ENCODE measurements around the gene TRAPPC2. TPM values are rescaled to one million over a fixed set of nuclear protein-coding genes. Genes with fewer than 3 reads are reported as not detected.

The TRAPPC2 gene
- total and polyA plus RNA-seq, 9 of the 15 experiments (the other 6 are each of a cell fraction or from before 2014, with no cell fraction given) = 10.3 to 30.6 (median 18.6) TPM

DNA sequence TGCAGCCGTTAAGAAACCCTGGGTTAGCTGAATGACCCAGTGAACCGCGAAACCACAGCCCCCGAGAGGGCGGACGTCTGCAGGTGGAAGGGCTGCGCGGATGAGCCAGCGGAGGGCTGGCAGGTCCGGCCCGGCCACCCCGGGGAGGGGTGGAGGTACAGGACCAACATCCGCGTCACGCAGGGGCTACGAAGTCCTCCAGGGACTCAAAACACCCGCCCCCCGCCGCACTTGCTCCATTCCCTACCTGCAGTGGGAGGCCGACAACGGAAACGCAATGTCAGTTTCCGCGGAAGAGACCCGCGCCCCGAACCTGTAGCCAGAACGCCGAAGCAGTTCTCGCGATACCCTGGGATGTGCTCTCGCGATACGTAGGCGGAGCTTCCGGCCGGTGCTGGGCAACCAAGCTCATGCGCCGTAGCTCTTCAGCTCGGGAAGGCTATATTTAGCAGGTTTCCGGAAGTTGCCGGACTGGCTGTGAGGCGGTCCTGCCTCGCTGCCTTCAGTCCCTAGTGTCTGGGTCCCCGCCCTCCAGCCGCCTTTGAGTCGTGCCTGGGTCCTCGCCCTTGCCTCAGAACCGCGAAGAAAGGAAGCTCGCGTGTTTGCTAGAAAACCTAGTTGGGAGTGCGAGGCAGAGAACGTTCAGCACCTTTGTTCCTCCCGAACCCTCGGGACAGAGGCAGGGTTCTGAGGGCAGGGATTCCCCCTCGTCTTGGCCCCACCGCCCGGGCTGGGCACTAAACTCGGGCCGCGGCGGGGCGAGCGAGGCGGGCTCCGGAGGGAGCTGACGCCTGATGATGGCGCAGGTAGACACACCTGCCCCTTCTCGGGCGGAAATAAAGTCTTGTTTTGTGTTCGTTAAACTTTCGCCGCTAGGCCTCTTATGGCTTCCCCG lies at the start of gene TRAPPC2, which contains the start of gene OFD1 (continued):
- TF ChIP-seq, protein P1, sequence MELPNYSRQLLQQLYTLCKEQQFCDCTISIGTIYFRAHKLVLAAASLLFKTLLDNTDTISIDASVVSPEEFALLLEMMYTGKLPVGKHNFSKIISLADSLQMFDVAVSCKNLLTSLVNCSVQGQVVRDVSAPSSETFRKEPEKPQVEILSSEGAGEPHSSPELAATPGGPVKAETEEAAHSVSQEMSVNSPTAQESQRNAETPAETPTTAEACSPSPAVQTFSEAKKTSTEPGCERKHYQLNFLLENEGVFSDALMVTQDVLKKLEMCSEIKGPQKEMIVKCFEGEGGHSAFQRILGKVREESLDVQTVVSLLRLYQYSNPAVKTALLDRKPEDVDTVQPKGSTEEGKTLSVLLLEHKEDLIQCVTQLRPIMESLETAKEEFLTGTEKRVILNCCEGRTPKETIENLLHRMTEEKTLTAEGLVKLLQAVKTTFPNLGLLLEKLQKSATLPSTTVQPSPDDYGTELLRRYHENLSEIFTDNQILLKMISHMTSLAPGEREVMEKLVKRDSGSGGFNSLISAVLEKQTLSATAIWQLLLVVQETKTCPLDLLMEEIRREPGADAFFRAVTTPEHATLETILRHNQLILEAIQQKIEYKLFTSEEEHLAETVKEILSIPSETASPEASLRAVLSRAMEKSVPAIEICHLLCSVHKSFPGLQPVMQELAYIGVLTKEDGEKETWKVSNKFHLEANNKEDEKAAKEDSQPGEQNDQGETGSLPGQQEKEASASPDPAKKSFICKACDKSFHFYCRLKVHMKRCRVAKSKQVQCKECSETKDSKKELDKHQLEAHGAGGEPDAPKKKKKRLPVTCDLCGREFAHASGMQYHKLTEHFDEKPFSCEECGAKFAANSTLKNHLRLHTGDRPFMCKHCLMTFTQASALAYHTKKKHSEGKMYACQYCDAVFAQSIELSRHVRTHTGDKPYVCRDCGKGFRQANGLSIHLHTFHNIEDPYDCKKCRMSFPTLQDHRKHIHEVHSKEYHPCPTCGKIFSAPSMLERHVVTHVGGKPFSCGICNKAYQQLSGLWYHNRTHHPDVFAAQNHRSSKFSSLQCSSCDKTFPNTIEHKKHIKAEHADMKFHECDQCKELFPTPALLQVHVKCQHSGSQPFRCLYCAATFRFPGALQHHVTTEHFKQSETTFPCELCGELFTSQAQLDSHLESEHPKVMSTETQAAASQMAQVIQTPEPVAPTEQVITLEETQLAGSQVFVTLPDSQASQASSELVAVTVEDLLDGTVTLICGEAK (IDR thresholded peaks at IDR 0.05) = peak; percentile 84
- TF ChIP-seq, protein P1 (CRISPR knock-in tag; IDR thresholded peaks at IDR 0.05) = no peak
- TF ChIP-seq CHD2 (IDR thresholded peaks at IDR 0.05; ENCODE audit: low read depth, low read length) (peak; percentile 99), KAT7 (CRISPR knock-in tag; IDR thresholded peaks at IDR 0.05; ENCODE audit: borderline replicate concordance) (0 out of 2 replicates have a peak, but pooled peaks have one; percentile 15), MEF2A (IDR thresholded peaks at IDR 0.05; ENCODE audit: control insufficient read depth, low read depth, low read length) (peak; percentile 96), SAFB (IDR thresholded peaks at IDR 0.05; ENCODE audit: borderline replicate concordance, low read depth, low read length) (peak; percentile 34; the same call in 1 of the 2 replicates), SRF (CRISPR knock-in tag; IDR thresholded peaks at IDR 0.05) (peak; percentile 83 to 99; a peak in 3 of 4 replicates), HCFC1 (IDR thresholded peaks at IDR 0.05; ENCODE audit: low read depth, low read length) (peak; percentile 21; the same call in 1 of the 2 replicates), ZNF354B (CRISPR knock-in tag; IDR thresholded peaks at IDR 0.05) (no peak), CXXC5 (CRISPR knock-in tag; IDR thresholded peaks at IDR 0.05) (peak; percentile 53), MYNN (IDR thresholded peaks at IDR 0.05) (peak; percentile 45; the same call in 1 of the 2 replicates), MYNN (CRISPR knock-in tag; IDR thresholded peaks at IDR 0.05) (no peak), MAZ (CRISPR knock-in tag; conservative IDR thresholded peaks at IDR 0.05 in 1 of 2, IDR thresholded peaks at IDR 0.05 in 1 of 2) (0 out of 4 replicates have a peak, but pooled peaks of 1 of the 2 experiments have one; percentile 22)
- TF ChIP-seq, protein P2, sequence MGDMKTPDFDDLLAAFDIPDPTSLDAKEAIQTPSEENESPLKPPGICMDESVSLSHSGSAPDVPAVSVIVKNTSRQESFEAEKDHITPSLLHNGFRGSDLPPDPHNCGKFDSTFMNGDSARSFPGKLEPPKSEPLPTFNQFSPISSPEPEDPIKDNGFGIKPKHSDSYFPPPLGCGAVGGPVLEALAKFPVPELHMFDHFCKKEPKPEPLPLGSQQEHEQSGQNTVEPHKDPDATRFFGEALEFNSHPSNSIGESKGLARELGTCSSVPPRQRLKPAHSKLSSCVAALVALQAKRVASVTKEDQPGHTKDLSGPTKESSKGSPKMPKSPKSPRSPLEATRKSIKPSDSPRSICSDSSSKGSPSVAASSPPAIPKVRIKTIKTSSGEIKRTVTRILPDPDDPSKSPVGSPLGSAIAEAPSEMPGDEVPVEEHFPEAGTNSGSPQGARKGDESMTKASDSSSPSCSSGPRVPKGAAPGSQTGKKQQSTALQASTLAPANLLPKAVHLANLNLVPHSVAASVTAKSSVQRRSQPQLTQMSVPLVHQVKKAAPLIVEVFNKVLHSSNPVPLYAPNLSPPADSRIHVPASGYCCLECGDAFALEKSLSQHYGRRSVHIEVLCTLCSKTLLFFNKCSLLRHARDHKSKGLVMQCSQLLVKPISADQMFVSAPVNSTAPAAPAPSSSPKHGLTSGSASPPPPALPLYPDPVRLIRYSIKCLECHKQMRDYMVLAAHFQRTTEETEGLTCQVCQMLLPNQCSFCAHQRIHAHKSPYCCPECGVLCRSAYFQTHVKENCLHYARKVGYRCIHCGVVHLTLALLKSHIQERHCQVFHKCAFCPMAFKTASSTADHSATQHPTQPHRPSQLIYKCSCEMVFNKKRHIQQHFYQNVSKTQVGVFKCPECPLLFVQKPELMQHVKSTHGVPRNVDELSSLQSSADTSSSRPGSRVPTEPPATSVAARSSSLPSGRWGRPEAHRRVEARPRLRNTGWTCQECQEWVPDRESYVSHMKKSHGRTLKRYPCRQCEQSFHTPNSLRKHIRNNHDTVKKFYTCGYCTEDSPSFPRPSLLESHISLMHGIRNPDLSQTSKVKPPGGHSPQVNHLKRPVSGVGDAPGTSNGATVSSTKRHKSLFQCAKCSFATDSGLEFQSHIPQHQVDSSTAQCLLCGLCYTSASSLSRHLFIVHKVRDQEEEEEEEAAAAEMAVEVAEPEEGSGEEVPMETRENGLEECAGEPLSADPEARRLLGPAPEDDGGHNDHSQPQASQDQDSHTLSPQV (IDR thresholded peaks at IDR 0.05) = peak; percentile 46; the same call in 1 of the 2 replicates

All from K562 (cell line).